ENCODE measurements around the gene TBC1D16.

The TBC1D16 gene

DNA sequence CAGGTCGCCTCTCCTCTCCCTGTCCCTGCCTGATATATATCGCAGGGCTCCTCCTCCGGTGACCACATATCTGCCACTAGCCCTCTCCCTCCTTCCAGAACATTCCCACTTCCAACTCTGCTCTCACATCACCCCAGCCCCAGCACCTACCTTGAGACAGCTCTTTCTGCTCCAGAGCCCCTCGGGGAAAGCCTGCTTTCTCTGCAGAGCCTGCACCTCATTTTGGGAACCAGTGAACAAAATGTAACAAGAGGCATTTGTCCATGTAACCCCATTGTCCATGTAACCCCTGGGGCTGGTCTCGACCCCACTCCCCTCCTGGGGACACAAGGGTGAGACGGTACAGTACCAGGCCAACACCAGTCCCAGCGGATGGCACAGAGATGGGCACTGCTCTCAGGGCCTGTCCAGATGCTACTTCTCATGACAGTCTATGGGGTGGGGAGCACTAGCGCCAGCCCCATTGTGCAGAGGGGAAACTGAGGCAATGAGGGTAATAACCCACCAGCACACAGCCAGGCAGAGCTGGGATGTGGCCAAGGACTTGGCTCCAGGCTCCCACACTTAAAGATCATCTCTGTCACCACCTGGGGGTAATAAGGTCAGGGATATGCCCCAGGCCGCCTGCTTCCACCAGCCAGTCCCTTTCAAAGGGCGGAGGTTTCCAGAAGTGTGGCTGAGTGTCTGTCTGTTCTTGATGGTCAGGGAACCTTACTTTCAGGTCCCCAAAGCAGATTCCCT, 42.9 kb downstream of the TBC1D16 start:
- no peak for DNase-seq (ENCODE audit: low read depth)
- TF ChIP-seq, protein P1, sequence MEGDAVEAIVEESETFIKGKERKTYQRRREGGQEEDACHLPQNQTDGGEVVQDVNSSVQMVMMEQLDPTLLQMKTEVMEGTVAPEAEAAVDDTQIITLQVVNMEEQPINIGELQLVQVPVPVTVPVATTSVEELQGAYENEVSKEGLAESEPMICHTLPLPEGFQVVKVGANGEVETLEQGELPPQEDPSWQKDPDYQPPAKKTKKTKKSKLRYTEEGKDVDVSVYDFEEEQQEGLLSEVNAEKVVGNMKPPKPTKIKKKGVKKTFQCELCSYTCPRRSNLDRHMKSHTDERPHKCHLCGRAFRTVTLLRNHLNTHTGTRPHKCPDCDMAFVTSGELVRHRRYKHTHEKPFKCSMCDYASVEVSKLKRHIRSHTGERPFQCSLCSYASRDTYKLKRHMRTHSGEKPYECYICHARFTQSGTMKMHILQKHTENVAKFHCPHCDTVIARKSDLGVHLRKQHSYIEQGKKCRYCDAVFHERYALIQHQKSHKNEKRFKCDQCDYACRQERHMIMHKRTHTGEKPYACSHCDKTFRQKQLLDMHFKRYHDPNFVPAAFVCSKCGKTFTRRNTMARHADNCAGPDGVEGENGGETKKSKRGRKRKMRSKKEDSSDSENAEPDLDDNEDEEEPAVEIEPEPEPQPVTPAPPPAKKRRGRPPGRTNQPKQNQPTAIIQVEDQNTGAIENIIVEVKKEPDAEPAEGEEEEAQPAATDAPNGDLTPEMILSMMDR (conservative IDR thresholded peaks at IDR 0.05; ENCODE audit: control insufficient read depth, insufficient read depth, low read depth, low read length), result no peak
- H3K4me3 ChIP-seq (ENCODE audit: control insufficient read depth, low read depth, low read length), result no peak overlapping the region

DNA sequence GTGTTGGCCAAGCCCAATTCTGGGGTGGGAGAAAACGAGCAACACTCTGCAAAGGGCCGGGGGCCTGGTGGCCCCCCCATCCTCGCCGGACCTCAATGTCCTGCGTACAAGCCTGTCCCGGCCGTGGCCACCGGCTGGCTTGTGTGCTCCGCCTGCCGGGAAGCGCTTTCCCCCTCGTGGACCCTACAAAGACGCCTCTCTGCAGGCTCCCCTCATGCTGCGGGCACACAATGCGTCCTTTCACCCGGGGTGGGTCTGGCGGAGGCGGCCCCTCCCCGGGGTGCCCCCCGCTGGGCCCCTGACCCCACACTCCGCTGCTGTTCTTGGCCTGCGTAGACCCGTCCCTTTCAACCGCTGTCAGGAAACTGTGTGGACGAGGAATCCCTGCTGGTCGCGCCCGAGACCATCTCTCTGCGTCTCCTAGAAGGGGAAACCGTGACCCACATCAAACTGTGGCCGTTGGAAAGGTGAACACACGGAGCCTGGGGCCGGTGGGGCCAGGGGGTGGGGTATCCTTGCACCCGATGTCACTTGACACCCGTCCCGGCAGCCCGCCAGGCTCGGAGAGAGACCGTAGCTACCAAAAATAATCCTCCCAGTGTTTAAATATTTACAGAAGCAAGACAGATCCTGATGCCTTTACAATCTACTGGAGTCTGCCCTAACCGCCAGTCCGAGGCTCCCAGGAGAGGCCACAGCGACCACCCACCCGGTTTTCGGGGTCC, 43.6 kb downstream of the TBC1D16 start:
- H3K4me3 ChIP-seq (ENCODE audit: control insufficient read depth, low read depth, low read length), result peak overlapping the region; percentile 31
- TF ChIP-seq, protein P1 (conservative IDR thresholded peaks at IDR 0.05; ENCODE audit: control insufficient read depth, insufficient read depth, low read depth, low read length), result no peak
- DNase-seq (ENCODE audit: low read depth), result no peak

DNA sequence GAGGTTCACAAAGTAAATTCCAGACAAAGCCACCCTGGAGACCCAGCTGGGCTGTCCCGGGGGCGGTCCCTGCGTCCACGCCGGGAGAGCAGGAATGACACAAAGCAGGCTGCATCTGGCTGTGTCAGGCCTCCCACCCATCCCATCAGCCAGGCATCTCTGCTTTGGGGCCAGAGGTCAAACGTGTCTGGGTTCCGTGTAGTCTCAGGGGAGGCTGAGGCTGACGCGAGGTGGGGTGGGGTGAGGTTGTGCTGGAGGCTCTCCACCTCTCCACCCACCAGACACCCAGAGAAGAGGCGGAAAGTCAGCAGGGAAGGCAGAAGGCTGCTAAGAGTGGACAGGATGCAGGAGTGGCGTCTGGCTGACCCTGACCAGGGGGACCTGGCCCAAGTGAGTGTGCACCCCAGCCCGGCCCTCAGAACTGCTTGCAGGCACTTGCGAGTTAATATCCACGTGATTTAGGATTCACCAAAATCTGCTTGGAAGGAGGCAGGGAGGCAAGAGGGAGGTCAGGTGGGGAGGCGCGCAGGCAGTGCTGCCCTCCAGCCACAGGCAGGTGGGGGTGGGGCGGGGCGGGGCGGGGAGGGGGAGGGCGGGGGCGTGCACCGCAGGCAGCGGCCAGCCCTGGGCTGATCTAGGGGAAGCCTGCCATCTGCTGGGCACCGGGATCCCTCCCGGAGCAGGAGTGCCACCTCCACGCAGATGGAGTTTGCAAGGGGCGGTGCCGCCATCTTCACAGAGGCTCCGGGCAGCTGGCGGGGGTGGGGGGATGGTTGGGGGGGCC, 44.3 kb downstream of the TBC1D16 start:
- TF ChIP-seq, protein P1 (conservative IDR thresholded peaks at IDR 0.05; ENCODE audit: control insufficient read depth, insufficient read depth, low read depth, low read length), result peak; percentile 48
- DNase-seq (ENCODE audit: low read depth), result peak; percentile 74
- H3K4me3 ChIP-seq (ENCODE audit: control insufficient read depth, low read depth, low read length), result no peak overlapping the region

DNA sequence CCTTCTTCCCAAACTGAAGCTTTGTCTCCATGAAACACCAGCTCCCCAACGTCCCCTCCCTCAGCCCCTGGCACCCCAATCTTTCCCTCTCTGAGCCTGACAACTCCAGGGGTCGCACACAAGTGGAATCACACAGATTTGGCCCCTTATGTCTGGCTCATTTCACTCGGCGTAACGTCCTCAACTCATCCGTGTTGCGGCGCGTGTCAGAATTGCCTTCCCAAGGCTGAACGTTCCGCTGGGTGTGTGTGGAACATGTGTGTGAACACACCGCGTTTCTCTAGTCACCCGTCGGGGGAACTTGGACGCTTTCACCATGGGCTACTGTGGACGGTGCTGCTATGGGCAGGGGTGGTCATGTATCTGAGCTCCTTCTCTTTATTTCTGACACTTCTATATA, 45.0 kb downstream of the TBC1D16 start:
- DNase-seq (ENCODE audit: low read depth), result no peak
- TF ChIP-seq, protein P1 (conservative IDR thresholded peaks at IDR 0.05; ENCODE audit: control insufficient read depth, insufficient read depth, low read depth, low read length), result no peak
- H3K4me3 ChIP-seq (ENCODE audit: control insufficient read depth, low read depth, low read length), result no peak overlapping the region

DNA sequence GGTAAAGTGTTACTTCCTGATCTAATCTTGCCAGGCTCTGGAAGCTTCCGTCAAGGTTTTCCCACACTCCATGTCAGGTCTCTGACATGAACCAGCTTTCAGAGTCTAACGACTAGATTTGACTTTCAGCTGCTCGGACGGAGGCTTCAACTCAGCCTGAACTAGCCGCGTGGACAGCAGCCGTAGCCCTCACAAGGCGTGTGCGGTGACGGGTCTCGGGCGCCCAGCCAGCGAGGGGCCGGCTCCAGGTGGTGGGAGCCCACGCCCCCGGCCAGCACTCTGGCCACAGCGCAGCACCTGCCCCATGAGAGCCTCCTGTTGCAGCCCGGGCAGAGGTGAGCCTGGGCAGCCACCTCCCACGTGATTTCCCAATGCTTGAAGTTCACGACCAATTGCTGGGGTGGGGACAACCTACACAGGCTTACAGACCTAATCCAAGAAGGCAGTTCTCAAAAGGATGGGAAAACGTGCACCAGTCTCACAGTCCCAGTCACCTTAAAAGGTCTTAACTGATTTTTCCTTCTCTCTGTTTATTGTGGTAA, 45.5 kb downstream of the TBC1D16 start:
- H3K4me3 ChIP-seq (ENCODE audit: control insufficient read depth, low read depth, low read length), result no peak overlapping the region
- DNase-seq (ENCODE audit: low read depth), result no peak
- TF ChIP-seq, protein P1 (conservative IDR thresholded peaks at IDR 0.05; ENCODE audit: control insufficient read depth, insufficient read depth, low read depth, low read length), result no peak

DNA sequence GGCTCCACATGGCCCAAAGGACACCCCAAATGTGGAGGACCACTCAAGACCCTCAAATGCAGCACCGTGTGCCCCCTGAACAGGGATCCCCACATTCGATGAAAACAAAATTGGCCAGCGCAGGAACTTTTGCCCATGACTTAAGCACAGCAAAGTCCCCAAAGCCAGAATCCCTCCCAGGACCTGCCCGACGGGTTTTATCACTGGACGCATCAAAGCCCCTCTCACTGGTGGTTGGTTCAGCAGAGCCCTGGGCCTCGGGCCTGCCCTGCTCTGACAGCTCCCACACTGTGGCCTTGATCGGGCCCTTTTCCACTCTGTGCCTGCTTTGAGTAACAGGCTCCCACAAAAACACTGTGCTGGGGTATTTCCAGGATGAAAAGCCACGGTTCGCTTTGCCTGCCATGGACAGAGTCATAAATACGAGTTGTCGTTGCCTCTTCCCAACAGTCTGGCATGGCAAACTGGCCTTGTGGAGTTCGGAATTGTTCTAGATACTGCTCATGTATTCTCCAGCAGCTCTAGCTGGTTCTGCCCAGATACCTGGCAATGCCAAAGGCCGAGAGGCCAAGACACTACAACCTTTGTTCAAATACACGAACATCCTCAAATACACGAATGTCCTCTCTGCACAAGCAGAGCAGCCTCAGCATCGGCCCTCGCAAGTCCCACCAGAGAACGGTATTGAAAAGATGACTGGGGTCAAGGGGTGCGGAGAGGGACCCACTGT, 46.4 kb downstream of the TBC1D16 start:
- TF ChIP-seq, protein P1 (conservative IDR thresholded peaks at IDR 0.05; ENCODE audit: control insufficient read depth, insufficient read depth, low read depth, low read length), result no peak
- no peak for DNase-seq (ENCODE audit: low read depth)
- H3K4me3 ChIP-seq (ENCODE audit: control insufficient read depth, low read depth, low read length), result no peak overlapping the region

Data from fibroblast of mammary gland (primary cell).